SK-N-MC (cell line): ENCODE measurements around the gene CATSPERB.

ENCODE experiments used
- EZH2 ChIP-seq: fragments of 200-600 bp; sonication (generic); IDR thresholded peaks from one replicate; pipeline ENCODE4 v1.6.1; 2017; ENCODE audit warnings: antibody characterized with exemption
- FOXP2 ChIP-seq: optimal IDR thresholded peaks from 2 replicates; pipeline ENCODE3; 2011; ENCODE audit warnings: mild to moderate bottlenecking, moderate library complexity; ENCODE audit not compliant: insufficient read depth; ENCODE audit errors: extremely low read length, control extremely low read depth
- POLR2AphosphoS5 ChIP-seq: IDR thresholded peaks from 2 replicates; pipeline ENCODE4 v1.6.1; 2012; ENCODE audit warnings: mild to moderate bottlenecking, low read depth, low read length, borderline replicate concordance

DNA sequence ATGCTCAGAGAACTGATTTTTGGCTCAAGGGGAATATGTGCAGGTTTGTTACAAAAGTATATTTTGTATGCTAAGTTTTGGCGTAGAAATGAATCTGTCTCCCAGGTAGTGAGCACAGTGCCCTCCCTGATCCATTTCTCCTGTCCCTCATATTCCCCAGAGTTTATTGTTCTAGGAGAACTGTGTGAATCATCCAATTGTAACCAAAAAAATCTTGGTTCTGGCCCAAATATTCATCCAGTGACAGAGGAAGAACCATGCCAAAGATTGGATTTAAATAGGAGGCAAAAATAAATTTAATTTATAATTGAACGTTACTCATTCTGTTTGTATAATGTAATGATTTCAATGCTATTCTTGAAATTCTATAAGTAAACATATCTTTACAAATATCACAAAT is 4.8 kb downstream of the CATSPERB start:
- TF ChIP-seq EZH2 = no peak
- no peak for TF ChIP-seq POLR2AphosphoS5
- no peak for TF ChIP-seq FOXP2
